ENCODE results near the gene PTH1R.

- no peak for TF ChIP-seq ZNF274 (IDR thresholded peaks at IDR 0.05; ENCODE audit: low read depth, low read length)
- TF ChIP-seq YY1 (IDR thresholded peaks at IDR 0.05; ENCODE audit: insufficient read depth, insufficient read length), result no peak
Measured at GRCh38 chr3:46905661-46906451, 28.3 kb downstream of the PTH1R start.
